Erythroblast (primary cell): ENCODE results near the gene FAM98B.

Source experiments
- DNase-seq, 2 experiments: peaks; one replicate each; lab custom pipeline; 2025; lab: John Stamatoyannopoulos, UW
- GATA1 ChIP-seq: IDR thresholded peaks from 2 replicates; pipeline ENCODE4 v1.6.1; 2011; ENCODE audit warnings: low read depth, mild to moderate bottlenecking, control low read depth, low read length, moderate library complexity
- POLR2A ChIP-seq: IDR thresholded peaks from 2 replicates; pipeline ENCODE4 v1.6.1; 2011; ENCODE audit warnings: mild to moderate bottlenecking, low read length

The FAM98B gene

GRCh38 chr15:38531509-38531908, 77.6 kb downstream of the FAM98B start:
- no peak for DNase-seq
- TF ChIP-seq GATA1 = no peak
- TF ChIP-seq POLR2A = no peak

- no peak for TF ChIP-seq POLR2A
- TF ChIP-seq GATA1 = no peak
- DNase-seq = peak; percentile 21 to 57
These were observed 78.8 kb downstream of the FAM98B start for GRCh38 chr15:38532728-38533127.

DNA sequence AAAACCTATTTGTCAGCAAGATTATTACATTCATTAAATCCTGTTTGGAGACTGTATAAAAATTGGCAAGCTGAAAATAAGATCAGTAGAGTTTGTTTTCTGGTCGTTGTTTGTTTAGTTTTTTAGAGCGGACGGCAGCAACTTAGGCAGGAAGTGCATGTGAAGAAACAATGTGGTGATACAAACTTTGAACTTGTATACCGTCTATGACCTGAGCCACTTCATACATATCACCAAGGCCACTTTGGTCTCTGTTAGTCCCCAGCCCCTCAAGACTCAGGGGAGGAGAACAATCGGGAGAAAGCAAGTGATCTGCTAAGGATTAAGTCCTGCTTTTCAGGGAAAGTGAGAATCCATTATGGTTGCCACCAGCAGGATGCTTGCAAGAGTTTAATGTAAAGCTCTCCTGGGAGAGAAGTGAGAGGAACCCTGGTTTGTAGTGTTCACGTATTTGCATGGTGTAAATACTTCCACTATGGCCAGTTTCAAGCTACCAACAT, 79.5 kb downstream of the FAM98B start:
- TF ChIP-seq GATA1 (no peak), POLR2A (no peak)
- DNase-seq = no peak

- TF ChIP-seq GATA1 (no peak), POLR2A (no peak)
- no peak for DNase-seq
These were observed 80.0 kb downstream of the FAM98B start for GRCh38 chr15:38533926-38534325.

- no peak for DNase-seq
- TF ChIP-seq GATA1 = no peak
- TF ChIP-seq POLR2A = no peak
These were observed 80.8 kb downstream of the FAM98B start for GRCh38 chr15:38534691-38535090.

GRCh38 chr15:38535491-38536200, 81.7 kb downstream of the FAM98B start:
- no peak for DNase-seq
- TF ChIP-seq POLR2A (no peak), GATA1 (no peak)

GRCh38 chr15:38536201-38536676, 82.3 kb downstream of the FAM98B start:
- no peak for DNase-seq

More at GRCh38 chr15:38536201-38536676, 82.3 kb downstream of the FAM98B start:
- TF ChIP-seq GATA1 (no peak), POLR2A (no peak)
